Panc1 (cell line): Measurements from ENCODE around the gene BAHCC1. TPM values are rescaled to one million over a fixed set of nuclear protein-coding genes. Genes with fewer than 3 reads are reported as not detected.

ENCODE experiments used
- ATAC-seq: fragments of 200-7000 bp; cut with Tn5 transposase; 2 replicates; pipeline ENCODE4 v1.9.1; 2020; ENCODE audit warnings: mild to moderate bottlenecking, moderate library complexity
- BruUV-seq: library from RNA; stranded (reverse); fragments of 400-500 nt; replicated peaks from 2 replicates; lab custom pipeline; 2021; lab: Mats Ljungman, UMichigan
- CTCF ChIA-PET: fragments of 300-600 bp; sonication (Branson Sonifier 250); formaldehyde crosslinking; loops from one replicate; lab custom pipeline; 2022; ENCODE audit warnings: antibody characterized with exemption; lab: Charles Lee
- POLR2A ChIA-PET: fragments of 300-600 bp; sonication (Branson Sonifier 250); formaldehyde crosslinking; loops from one replicate; lab custom pipeline; 2022; ENCODE audit warnings: antibody characterized with exemption; lab: Charles Lee
- DNase-seq: peaks from one replicate; pipeline ENCODE4 v3.0.0-alpha.2; 2010; ENCODE audit warnings: low read depth, low spot score
- H3K27ac ChIP-seq: 2 replicates; pipeline ENCODE4 v1.5.1; 2011; ENCODE audit warnings: mild to moderate bottlenecking, low read length, inconsistent platforms
- H3K27me3 ChIP-seq: fragments of 200-500 bp; sonication (Bioruptor generic); 2 replicates; pipeline ENCODE4 v1.6.0; 2014; ENCODE audit warnings: low read length, inconsistent platforms; ENCODE audit not compliant: control insufficient read depth, insufficient read depth
- H3K36me3 ChIP-seq: fragments of 200-500 bp; sonication (Bioruptor generic); 2 replicates; pipeline ENCODE4 v1.5.1; 2014; ENCODE audit warnings: inconsistent platforms, mild to moderate bottlenecking, low read length, moderate library complexity; ENCODE audit not compliant: control insufficient read depth, insufficient read depth
- H3K4me1 ChIP-seq: 2 replicates; pipeline ENCODE4 v1.5.1; 2011; ENCODE audit warnings: inconsistent platforms, mild to moderate bottlenecking, low read length, moderate library complexity; ENCODE audit not compliant: control insufficient read depth, insufficient read depth
- H3K4me3 ChIP-seq, 2 experiments: 2 replicates each; pipeline ENCODE4 v1.5.1; 2011 to 2012; ENCODE audit warnings: low read depth in 2 of 2, low read length in 2 of 2, mild to moderate bottlenecking in 2 of 2, inconsistent platforms in 1 of 2, moderate library complexity in 1 of 2
- H3K9me3 ChIP-seq: fragments of 200-500 bp; sonication (Bioruptor generic); 2 replicates; pipeline ENCODE4 v1.5.1; 2014; ENCODE audit warnings: low read depth, mild to moderate bottlenecking, inconsistent platforms, low read length, moderate library complexity; ENCODE audit not compliant: control insufficient read depth, insufficient read depth
- CTCF ChIP-seq: fragments of 450-650 bp; IDR thresholded peaks from 2 replicates; pipeline ENCODE4 v1.5.1; 2017; ENCODE audit warnings: mild to moderate bottlenecking
- POLR2AphosphoS5 ChIP-seq: IDR thresholded peaks from 2 replicates; pipeline ENCODE4 v1.6.1; 2012; ENCODE audit warnings: mild to moderate bottlenecking, low read depth, low read length, moderate library complexity
- REST ChIP-seq, 2 experiments: IDR thresholded peaks; 2 replicates each; pipeline ENCODE4 v1.6.1; 2011 to 2012; ENCODE audit warnings: low read depth in 2 of 2, control low read depth in 1 of 2, low read length in 1 of 2, mild to moderate bottlenecking in 1 of 2, moderate library complexity in 1 of 2; ENCODE audit not compliant: insufficient read depth in 1 of 2
- SIN3A ChIP-seq: IDR thresholded peaks from 2 replicates; pipeline ENCODE4 v1.6.1; 2012; ENCODE audit warnings: low read depth, mild to moderate bottlenecking, low read length, moderate library complexity, borderline replicate concordance; ENCODE audit not compliant: insufficient read depth
- TCF7L2 ChIP-seq: IDR thresholded peaks from 2 replicates; pipeline ENCODE4 v1.6.1; 2011; ENCODE audit warnings: mild to moderate bottlenecking, low read depth, low read length, inconsistent platforms
- in situ Hi-C: cut with HindIII; loops from 2 replicates; pipeline ENCODE4 v1.10.0; 2016; ENCODE audit warnings: low sequenced_read_pairs, low pct_unique_long_range_greater_than_20kb
- intact Hi-C: fragments of 100-400 bp; cut with micrococcal nuclease; formaldehyde crosslinking; loops from one replicate; pipeline ENCODE4 v1.10.0; 2022; ENCODE audit not compliant: unreplicated experiment
- total RNA-seq: library from RNA; stranded (reverse); gene quantifications from one replicate; pipeline ENCODE4 v1.2.1, GENCODE V29; 2021; ENCODE audit not compliant: unreplicated experiment

Gene BAHCC1
- total RNA-seq, 1 experiment from 2014 or later: 77.4 TPM

GRCh38 chr17:81348097-81349055 lies 46.9 kb upstream of the BAHCC1 start:
- H3K4me1 ChIP-seq: peaks cover 18% of the 10 kb centered on the region
- H3K36me3 ChIP-seq: peaks cover 15% of the 10 kb centered on the region; the same call in 1 of the 2 replicates
- H3K27me3 ChIP-seq: no peaks in the 10 kb centered on the region
- H3K4me3 ChIP-seq: no peak overlapping the region
- CTCF ChIA-PET: no interaction called here
- BruUV-seq: no TSS peak
- no peak for TF ChIP-seq CTCF
- TF ChIP-seq SIN3A: no peak
- no peak for TF ChIP-seq POLR2AphosphoS5
- TF ChIP-seq TCF7L2: no peak
- no peak for TF ChIP-seq REST (IDR thresholded peaks at IDR 0.05; ENCODE audit: insufficient read depth in 1 of 2, low read depth in 2 of 2, low read length in 1 of 2)
- intact Hi-C loops: no loop called here
- DNase-seq: no peak
- POLR2A ChIA-PET: no interaction called here
- H3K27ac ChIP-seq: peak overlapping the region; percentile 31; the same call in 1 of the 2 replicates
- no peak for ATAC-seq
- H3K9me3 ChIP-seq: no peaks in the 10 kb centered on the region
- in situ Hi-C loops: no loop called here

GRCh38 chr17:81349397-81350319 lies 45.6 kb upstream of the BAHCC1 start:
- TF ChIP-seq POLR2AphosphoS5: no peak
- no peak for TF ChIP-seq SIN3A
- no peak for TF ChIP-seq REST (IDR thresholded peaks at IDR 0.05; ENCODE audit: insufficient read depth in 1 of 2, low read depth in 2 of 2, low read length in 1 of 2)
- TF ChIP-seq CTCF: no peak
- TF ChIP-seq TCF7L2: no peak
- DNase-seq (no peak), ATAC-seq (no peak)
- CTCF ChIA-PET: no interaction called here
- POLR2A ChIA-PET: no interaction called here
- Histone ChIP-seq H3K27ac (peak overlapping the region; percentile 50; the same call in 1 of the 2 replicates), H3K9me3 (no peaks in the 10 kb centered on the region), H3K27me3 (no peaks in the 10 kb centered on the region), H3K36me3 (peaks cover 9% of the 10 kb centered on the region; the same call in 1 of the 2 replicates), H3K4me3 (no peak overlapping the region), H3K4me1 (peaks cover 18% of the 10 kb centered on the region)
- in situ Hi-C loops (no loop called here), intact Hi-C loops (no loop called here)
- BruUV-seq: no TSS peak
